ENCODE data around the gene GALNT2.
A peak's percentile ranks its signal among the peaks of the same experiment; 100 is the strongest.

Gene GALNT2

DNA sequence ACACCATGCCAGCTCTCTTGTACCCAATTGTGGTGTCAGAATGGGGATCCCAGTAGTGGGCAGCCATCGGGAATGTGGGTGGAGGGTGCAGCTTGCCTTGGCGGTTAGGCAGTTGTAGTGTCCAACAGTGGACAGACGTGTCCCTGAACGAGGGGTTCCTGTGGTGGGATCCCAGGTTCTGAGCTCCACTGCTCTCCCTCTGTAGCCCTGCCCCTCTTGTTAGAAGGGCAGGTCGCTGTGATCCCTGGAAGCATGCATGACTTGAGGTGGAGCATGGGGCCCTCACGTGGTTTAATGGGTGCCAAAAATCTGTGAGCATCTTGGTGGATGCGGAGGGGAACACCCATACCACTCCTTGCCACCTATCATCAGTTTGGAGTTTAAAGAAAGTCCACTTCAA lies 4.3 kb downstream of the GALNT2 start (continued):
- TF ChIP-seq, protein P1, sequence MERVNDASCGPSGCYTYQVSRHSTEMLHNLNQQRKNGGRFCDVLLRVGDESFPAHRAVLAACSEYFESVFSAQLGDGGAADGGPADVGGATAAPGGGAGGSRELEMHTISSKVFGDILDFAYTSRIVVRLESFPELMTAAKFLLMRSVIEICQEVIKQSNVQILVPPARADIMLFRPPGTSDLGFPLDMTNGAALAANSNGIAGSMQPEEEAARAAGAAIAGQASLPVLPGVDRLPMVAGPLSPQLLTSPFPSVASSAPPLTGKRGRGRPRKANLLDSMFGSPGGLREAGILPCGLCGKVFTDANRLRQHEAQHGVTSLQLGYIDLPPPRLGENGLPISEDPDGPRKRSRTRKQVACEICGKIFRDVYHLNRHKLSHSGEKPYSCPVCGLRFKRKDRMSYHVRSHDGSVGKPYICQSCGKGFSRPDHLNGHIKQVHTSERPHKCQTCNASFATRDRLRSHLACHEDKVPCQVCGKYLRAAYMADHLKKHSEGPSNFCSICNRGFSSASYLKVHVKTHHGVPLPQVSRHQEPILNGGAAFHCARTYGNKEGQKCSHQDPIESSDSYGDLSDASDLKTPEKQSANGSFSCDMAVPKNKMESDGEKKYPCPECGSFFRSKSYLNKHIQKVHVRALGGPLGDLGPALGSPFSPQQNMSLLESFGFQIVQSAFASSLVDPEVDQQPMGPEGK (CRISPR knock-in tag; IDR thresholded peaks at IDR 0.05; ENCODE audit: borderline replicate concordance) = no peak
- TF ChIP-seq ZFP30 (CRISPR knock-in tag; IDR thresholded peaks at IDR 0.05) (no peak), ISL1 (CRISPR knock-in tag; IDR thresholded peaks at IDR 0.05) (no peak), ARNTL (CRISPR knock-in tag; IDR thresholded peaks at IDR 0.05; ENCODE audit: borderline replicate concordance, low read depth) (no peak)

DNA sequence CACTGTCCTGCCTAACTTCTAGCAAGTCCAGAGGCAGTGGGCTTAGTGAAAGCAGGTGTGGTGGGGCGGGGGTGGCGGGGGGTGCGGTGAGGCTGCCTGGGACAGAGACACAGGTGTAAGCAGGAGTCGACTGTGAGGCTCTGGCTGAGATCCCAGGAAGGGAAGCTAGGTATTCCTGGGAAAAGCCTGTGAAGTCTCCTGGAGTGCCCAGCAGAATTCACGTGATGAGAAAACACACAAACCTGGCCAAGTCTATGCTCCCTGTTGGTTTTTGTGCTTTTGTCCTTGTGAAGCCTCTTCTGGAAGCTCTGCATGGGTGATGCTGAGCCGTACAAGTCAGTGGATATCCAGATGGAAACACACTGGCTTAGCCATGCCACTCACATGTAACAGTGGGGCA lies 5.3 kb downstream of the GALNT2 start:
- no peak for ATAC-seq
- TF ChIP-seq, protein P2, sequence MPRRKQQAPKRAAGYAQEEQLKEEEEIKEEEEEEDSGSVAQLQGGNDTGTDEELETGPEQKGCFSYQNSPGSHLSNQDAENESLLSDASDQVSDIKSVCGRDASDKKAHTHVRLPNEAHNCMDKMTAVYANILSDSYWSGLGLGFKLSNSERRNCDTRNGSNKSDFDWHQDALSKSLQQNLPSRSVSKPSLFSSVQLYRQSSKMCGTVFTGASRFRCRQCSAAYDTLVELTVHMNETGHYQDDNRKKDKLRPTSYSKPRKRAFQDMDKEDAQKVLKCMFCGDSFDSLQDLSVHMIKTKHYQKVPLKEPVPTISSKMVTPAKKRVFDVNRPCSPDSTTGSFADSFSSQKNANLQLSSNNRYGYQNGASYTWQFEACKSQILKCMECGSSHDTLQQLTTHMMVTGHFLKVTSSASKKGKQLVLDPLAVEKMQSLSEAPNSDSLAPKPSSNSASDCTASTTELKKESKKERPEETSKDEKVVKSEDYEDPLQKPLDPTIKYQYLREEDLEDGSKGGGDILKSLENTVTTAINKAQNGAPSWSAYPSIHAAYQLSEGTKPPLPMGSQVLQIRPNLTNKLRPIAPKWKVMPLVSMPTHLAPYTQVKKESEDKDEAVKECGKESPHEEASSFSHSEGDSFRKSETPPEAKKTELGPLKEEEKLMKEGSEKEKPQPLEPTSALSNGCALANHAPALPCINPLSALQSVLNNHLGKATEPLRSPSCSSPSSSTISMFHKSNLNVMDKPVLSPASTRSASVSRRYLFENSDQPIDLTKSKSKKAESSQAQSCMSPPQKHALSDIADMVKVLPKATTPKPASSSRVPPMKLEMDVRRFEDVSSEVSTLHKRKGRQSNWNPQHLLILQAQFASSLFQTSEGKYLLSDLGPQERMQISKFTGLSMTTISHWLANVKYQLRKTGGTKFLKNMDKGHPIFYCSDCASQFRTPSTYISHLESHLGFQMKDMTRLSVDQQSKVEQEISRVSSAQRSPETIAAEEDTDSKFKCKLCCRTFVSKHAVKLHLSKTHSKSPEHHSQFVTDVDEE (CRISPR knock-in tag; IDR thresholded peaks at IDR 0.05) = no peak
- TF ChIP-seq ZNF565 (CRISPR knock-in tag; conservative IDR thresholded peaks at IDR 0.05; ENCODE audit: low read depth) (no peak), TOX (CRISPR knock-in tag; IDR thresholded peaks at IDR 0.05; ENCODE audit: borderline replicate concordance) (no peak), RARB (CRISPR knock-in tag; IDR thresholded peaks at IDR 0.05) (no peak), ZNF8 (CRISPR knock-in tag; IDR thresholded peaks at IDR 0.05) (no peak), ZC3H10 (CRISPR knock-in tag; IDR thresholded peaks at IDR 0.05) (no peak)
- TF ChIP-seq, protein P3, sequence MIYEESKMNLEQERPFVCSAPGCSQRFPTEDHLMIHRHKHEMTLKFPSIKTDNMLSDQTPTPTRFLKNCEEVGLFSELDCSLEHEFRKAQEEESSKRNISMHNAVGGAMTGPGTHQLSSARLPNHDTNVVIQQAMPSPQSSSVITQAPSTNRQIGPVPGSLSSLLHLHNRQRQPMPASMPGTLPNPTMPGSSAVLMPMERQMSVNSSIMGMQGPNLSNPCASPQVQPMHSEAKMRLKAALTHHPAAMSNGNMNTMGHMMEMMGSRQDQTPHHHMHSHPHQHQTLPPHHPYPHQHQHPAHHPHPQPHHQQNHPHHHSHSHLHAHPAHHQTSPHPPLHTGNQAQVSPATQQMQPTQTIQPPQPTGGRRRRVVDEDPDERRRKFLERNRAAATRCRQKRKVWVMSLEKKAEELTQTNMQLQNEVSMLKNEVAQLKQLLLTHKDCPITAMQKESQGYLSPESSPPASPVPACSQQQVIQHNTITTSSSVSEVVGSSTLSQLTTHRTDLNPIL (CRISPR knock-in tag; IDR thresholded peaks at IDR 0.05; ENCODE audit: low read depth) = no peak
- TF ChIP-seq, protein P4, sequence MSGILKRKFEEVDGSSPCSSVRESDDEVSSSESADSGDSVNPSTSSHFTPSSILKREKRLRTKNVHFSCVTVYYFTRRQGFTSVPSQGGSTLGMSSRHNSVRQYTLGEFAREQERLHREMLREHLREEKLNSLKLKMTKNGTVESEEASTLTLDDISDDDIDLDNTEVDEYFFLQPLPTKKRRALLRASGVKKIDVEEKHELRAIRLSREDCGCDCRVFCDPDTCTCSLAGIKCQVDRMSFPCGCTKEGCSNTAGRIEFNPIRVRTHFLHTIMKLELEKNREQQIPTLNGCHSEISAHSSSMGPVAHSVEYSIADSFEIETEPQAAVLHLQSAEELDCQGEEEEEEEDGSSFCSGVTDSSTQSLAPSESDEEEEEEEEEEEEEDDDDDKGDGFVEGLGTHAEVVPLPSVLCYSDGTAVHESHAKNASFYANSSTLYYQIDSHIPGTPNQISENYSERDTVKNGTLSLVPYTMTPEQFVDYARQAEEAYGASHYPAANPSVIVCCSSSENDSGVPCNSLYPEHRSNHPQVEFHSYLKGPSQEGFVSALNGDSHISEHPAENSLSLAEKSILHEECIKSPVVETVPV (CRISPR knock-in tag; IDR thresholded peaks at IDR 0.05) = no peak
- TF ChIP-seq, protein P5, sequence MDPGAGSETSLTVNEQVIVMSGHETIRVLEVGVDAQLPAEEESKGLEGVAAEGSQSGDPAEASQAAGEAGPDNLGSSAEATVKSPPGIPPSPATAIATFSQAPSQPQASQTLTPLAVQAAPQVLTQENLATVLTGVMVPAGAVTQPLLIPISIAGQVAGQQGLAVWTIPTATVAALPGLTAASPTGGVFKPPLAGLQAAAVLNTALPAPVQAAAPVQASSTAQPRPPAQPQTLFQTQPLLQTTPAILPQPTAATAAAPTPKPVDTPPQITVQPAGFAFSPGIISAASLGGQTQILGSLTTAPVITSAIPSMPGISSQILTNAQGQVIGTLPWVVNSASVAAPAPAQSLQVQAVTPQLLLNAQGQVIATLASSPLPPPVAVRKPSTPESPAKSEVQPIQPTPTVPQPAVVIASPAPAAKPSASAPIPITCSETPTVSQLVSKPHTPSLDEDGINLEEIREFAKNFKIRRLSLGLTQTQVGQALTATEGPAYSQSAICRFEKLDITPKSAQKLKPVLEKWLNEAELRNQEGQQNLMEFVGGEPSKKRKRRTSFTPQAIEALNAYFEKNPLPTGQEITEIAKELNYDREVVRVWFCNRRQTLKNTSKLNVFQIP (CRISPR knock-in tag; IDR thresholded peaks at IDR 0.05; ENCODE audit: borderline replicate concordance, low read depth) = no peak

DNA sequence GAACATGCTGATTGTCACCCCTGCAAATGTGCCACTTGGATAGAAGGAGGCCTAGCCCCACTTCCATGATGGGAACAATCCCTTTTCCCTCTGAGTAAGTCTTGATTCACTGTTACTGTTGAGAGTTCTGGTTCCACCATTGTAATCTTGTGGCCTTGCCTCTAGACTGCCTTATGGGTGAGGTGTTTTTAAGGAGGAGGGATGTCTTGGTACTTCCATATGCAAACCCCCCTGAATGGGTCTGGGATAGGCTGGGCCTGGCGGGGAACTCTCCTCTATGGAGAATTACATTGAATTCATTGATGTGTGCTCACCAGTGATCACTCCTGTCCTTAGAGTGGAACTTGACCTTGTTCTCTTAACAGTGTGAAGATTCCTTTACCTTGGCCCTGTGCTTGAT lies 5.8 kb downstream of the GALNT2 start:
- no peak for TF ChIP-seq ZNF70 (CRISPR knock-in tag; IDR thresholded peaks at IDR 0.05)
- no peak for ATAC-seq

DNA sequence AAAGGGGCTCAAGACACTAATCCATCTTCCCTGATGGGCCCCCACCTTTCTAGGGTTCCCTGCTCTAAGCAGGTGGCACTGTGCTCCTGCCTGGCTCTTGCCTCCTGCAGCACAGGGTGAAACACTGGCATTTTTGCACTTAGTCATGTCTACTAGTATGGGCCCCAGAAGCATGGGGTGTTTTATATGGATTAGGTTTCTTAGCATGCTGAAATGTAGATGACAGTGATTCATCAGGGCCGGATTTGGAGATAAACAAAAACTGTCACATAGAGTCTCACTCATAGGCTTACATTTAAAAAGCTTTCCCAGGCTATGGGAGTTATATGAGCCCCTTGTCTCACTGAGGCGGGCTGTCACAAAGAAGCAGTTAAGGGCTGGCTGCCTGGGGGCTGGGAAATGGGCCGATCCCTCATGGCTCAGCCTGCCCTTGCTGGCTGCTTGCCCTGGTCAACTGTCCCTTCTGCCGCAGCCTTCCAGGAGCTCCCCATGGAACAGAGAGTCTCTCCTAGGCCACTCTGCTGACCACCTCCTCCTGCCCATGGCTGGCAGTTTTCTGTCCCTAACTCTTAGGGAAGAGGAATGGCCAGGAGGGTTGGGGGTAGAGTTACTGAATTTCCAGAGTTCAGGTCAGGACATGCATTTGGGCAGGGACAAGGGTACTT lies 6.5 kb downstream of the GALNT2 start:
- peak; percentile 81 for ATAC-seq
- TF ChIP-seq ESRRG (CRISPR knock-in tag; IDR thresholded peaks at IDR 0.05) (no peak), ZC3H10 (CRISPR knock-in tag; IDR thresholded peaks at IDR 0.05) (0 out of 2 replicates have a peak, but pooled peaks have one; percentile 39), OSR1 (CRISPR knock-in tag; IDR thresholded peaks at IDR 0.05) (0 out of 2 replicates have a peak, but pooled peaks have one; percentile 12)

DNA sequence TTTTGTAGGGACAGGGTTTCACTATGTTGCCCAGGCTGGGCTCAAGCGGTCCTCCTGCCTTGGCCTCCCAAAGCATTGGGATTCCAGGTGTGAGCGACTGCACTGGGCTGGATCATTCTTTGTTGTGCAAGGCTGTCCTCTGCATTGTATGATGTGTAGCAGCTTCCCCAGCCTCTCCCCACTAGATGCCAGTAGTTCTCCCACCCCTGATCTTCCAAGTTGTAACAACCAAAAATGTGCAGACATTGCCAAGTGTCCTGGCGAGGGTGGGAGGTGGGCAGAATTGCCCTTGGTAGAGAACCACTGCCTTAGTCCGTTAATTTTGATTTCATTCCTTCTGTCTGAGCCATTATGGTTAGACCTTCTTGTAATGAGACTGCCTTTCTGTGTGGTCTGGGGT lies 7.2 kb downstream of the GALNT2 start:
- ATAC-seq = peak; percentile 24
- TF ChIP-seq ZFP30 (CRISPR knock-in tag; IDR thresholded peaks at IDR 0.05) = no peak
- no peak for TF ChIP-seq PPARA (CRISPR knock-in tag; IDR thresholded peaks at IDR 0.05; ENCODE audit: borderline replicate concordance)
- TF ChIP-seq SNAI2 (CRISPR knock-in tag; IDR thresholded peaks at IDR 0.05) = no peak
- TF ChIP-seq GLIS3 (CRISPR knock-in tag; IDR thresholded peaks at IDR 0.05) = no peak
- TF ChIP-seq, protein P1 (CRISPR knock-in tag; IDR thresholded peaks at IDR 0.05; ENCODE audit: borderline replicate concordance) = no peak
- no peak for TF ChIP-seq ZC3H10 (CRISPR knock-in tag; IDR thresholded peaks at IDR 0.05)
- no peak for TF ChIP-seq ZFP3 (CRISPR knock-in tag; IDR thresholded peaks at IDR 0.05)
- TF ChIP-seq ZNF8 (CRISPR knock-in tag; IDR thresholded peaks at IDR 0.05) = no peak
- TF ChIP-seq CSDC2 (CRISPR knock-in tag; IDR thresholded peaks at IDR 0.05) = no peak
- TF ChIP-seq ISL1 (CRISPR knock-in tag; IDR thresholded peaks at IDR 0.05) = no peak
